Activated CD8-positive, alpha-beta memory T cell treated with anti-CD3 and anti-CD28 coated beads for 24 hours (primary cell): ENCODE results near the gene CTF1.
"Not testable (repeated sequence)": the region's sequence is repeated elsewhere in the genome, so short reads cannot be mapped to it uniquely, and the experiment has no call there.

ENCODE experiments used
- DNase-seq: peaks from one replicate; pipeline ENCODE4 v3.0.0-alpha.2; 2020

CTF1 gene

GRCh38 chr16:30888856-30889499 lies 7.4 kb upstream of the CTF1 start:
- DNase-seq, result no peak

GRCh38 chr16:30889721-30890120 lies 6.7 kb upstream of the CTF1 start:
- no peak for DNase-seq

- not testable (repeated sequence) for DNase-seq
These were observed 5.2 kb upstream of the CTF1 start for GRCh38 chr16:30891043-30891823.

- DNase-seq, result no peak
These were observed 3.6 kb upstream of the CTF1 start for GRCh38 chr16:30892670-30893416.

- DNase-seq, result no peak
These were observed 3.0 kb upstream of the CTF1 start for GRCh38 chr16:30893417-30893743.

- peak; percentile 94 for DNase-seq
These were observed 2.5 kb upstream of the CTF1 start, which contains the start of gene BCL7C for GRCh38 chr16:30893744-30894539. Gene BCL7C, minus strand, starts transcription at chr16:30894077. Its CDS starts 133 bp downstream, at chr16:30893944.

GRCh38 chr16:30894540-30895368 lies 1.7 kb upstream of the CTF1 start:
- DNase-seq, result no peak

GRCh38 chr16:30895627-30896260 lies 670 bp upstream of the CTF1 start:
- no peak for DNase-seq

GRCh38 chr16:30896889-30897733 lies 697 bp downstream of the CTF1 start:
- peak; percentile 90 for DNase-seq

- DNase-seq, result no peak
These were observed 3.4 kb downstream of the CTF1 start for GRCh38 chr16:30899794-30900193.

- DNase-seq, result no peak
These were observed 4.2 kb downstream of the CTF1 start for GRCh38 chr16:30900588-30900987.

GRCh38 chr16:30901201-30902028 lies 5.0 kb downstream of the CTF1 start:
- no peak for DNase-seq

GRCh38 chr16:30902029-30902972 lies 5.9 kb downstream of the CTF1 start:
- DNase-seq, result peak; percentile 89

- DNase-seq, result peak; percentile 76
These were observed 6.6 kb downstream of the CTF1 start for GRCh38 chr16:30903002-30903401.

- no peak for DNase-seq
These were observed 7.2 kb downstream of the CTF1 start for GRCh38 chr16:30903596-30903995.

GRCh38 chr16:30904114-30904780 lies 7.8 kb downstream of the CTF1 start:
- no peak for DNase-seq

GRCh38 chr16:30907064-30907463 lies 10.7 kb downstream of the CTF1 start:
- no peak for DNase-seq
